PFSK-1 (cell line): ENCODE data around the gene CCNG2.

ENCODE experiments used
- FOXP2 ChIP-seq: optimal IDR thresholded peaks from 2 replicates; pipeline ENCODE3; 2011; ENCODE audit warnings: borderline replicate concordance, control low read depth, inconsistent platforms; ENCODE audit not compliant: insufficient read depth; ENCODE audit errors: extremely low read length, extremely low read depth
- POLR2AphosphoS5 ChIP-seq: IDR thresholded peaks from 2 replicates; pipeline ENCODE4 v1.6.1; 2012; ENCODE audit warnings: low read depth, mild to moderate bottlenecking, control low read depth, low read length, moderate library complexity
- SIN3A ChIP-seq: IDR thresholded peaks from 2 replicates; pipeline ENCODE4 v1.6.1; 2012; ENCODE audit warnings: mild to moderate bottlenecking, low read length, moderate library complexity, borderline replicate concordance; ENCODE audit not compliant: insufficient read depth
- TAF1 ChIP-seq: IDR thresholded peaks from 2 replicates; pipeline ENCODE4 v1.6.1; 2012; ENCODE audit warnings: low read length, control low read depth, borderline replicate concordance; ENCODE audit not compliant: insufficient read depth
- TF ChIP-seq, protein P1 (sequence below), 2 experiments: IDR thresholded peaks; 2 replicates each; pipeline versions ENCODE4 v1.6.1 to v1.8.0; 2011 to 2012; ENCODE audit warnings: low read depth in 2 of 2, low read length in 2 of 2, control low read depth in 1 of 2, inconsistent platforms in 1 of 2, mild to moderate bottlenecking in 1 of 2, moderate library complexity in 1 of 2; ENCODE audit not compliant: insufficient read depth in 1 of 2

The CCNG2 gene

DNA sequence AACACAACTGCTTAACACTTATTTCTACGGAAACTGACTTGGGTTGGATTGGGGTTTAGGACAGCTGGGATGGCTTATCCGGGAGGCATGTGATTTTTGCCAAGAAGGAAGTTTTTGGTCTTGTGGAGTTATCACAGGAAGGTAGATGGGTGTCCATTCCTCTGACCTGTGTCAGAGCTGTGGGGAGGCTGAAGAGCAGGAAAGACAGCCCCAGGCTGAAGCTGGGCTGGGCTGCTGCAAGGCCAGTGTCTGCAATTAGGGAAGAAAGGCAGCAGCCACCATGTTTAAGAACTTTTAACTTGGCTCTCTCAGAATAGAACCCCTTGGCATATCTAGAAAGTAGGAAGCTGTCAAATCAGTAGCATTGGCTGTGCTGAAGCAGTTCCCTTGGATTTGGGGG, 42.3 kb downstream of the CCNG2 start:
- no peak for TF ChIP-seq SIN3A
- TF ChIP-seq POLR2AphosphoS5, result no peak

DNA sequence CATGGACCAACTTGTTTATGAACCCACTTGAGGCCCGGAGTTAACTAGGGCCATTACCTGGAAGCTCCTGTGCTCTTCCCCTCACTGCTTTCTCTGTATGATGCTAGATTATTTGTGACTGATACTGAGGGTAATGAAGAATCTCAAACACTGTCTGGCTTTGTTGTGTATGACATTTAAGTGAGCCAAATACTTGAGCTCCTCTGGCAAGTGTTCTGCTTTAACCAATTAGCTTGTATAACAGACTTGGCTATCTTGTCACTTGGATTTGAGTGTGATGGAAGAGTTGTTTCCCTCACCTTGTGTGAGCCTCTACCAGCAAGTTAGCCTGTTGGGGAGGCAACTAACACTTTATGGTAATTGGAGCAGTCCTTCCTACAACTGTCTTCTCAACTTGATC, 42.7 kb downstream of the CCNG2 start:
- TF ChIP-seq POLR2AphosphoS5 (no peak), FOXP2 (no peak), SIN3A (no peak), TAF1 (no peak)
- TF ChIP-seq, protein P1, sequence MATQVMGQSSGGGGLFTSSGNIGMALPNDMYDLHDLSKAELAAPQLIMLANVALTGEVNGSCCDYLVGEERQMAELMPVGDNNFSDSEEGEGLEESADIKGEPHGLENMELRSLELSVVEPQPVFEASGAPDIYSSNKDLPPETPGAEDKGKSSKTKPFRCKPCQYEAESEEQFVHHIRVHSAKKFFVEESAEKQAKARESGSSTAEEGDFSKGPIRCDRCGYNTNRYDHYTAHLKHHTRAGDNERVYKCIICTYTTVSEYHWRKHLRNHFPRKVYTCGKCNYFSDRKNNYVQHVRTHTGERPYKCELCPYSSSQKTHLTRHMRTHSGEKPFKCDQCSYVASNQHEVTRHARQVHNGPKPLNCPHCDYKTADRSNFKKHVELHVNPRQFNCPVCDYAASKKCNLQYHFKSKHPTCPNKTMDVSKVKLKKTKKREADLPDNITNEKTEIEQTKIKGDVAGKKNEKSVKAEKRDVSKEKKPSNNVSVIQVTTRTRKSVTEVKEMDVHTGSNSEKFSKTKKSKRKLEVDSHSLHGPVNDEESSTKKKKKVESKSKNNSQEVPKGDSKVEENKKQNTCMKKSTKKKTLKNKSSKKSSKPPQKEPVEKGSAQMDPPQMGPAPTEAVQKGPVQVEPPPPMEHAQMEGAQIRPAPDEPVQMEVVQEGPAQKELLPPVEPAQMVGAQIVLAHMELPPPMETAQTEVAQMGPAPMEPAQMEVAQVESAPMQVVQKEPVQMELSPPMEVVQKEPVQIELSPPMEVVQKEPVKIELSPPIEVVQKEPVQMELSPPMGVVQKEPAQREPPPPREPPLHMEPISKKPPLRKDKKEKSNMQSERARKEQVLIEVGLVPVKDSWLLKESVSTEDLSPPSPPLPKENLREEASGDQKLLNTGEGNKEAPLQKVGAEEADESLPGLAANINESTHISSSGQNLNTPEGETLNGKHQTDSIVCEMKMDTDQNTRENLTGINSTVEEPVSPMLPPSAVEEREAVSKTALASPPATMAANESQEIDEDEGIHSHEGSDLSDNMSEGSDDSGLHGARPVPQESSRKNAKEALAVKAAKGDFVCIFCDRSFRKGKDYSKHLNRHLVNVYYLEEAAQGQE (IDR thresholded peaks at IDR 0.05; ENCODE audit: insufficient read depth in 1 of 2, low read depth in 2 of 2, low read length in 2 of 2), result no peak

DNA sequence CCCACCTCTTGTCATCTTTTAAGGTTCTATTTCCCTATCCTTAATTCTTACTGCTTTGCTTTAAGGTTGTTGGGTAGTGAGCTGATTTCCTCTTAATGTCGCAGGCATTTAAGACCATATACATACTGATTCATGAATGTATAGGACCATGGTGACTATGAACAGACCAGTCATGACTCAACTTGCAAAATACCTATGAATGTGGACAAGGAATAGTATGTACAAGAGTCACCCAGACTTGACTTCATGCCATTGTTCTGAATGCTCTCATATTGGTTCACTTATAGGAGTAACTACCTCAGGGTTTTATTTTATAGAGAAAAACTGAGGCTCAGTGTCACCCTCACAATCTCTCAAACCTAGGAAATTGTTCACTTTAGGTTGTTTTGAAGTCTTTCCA, 44.3 kb downstream of the CCNG2 start:
- TF ChIP-seq, protein P1 (IDR thresholded peaks at IDR 0.05; ENCODE audit: insufficient read depth in 1 of 2, low read depth in 2 of 2, low read length in 2 of 2), result no peak
- TF ChIP-seq POLR2AphosphoS5 (no peak), TAF1 (no peak), FOXP2 (no peak)

DNA sequence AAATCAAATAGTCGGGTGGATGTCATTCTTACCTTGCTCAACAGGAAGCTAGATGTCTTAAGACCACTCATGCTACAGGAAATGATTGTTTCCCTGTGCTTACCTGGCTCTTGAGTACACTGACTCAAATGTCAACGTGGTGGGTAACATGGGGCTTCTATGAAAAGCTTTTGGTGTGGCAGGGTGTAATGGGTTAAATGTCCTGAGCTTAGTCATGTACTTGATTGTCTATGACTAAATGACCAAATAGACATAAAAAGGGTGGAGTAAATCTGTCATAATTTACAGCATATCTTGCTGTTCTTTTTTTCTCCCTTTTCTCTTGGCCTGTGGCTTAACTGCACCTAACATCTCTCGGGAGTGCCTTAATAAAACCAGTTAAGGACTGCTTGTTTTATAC, 44.9 kb downstream of the CCNG2 start:
- TF ChIP-seq SIN3A (no peak), FOXP2 (no peak), POLR2AphosphoS5 (no peak), TAF1 (no peak)
- TF ChIP-seq, protein P1 (IDR thresholded peaks at IDR 0.05; ENCODE audit: insufficient read depth in 1 of 2, low read depth in 2 of 2, low read length in 2 of 2), result no peak

DNA sequence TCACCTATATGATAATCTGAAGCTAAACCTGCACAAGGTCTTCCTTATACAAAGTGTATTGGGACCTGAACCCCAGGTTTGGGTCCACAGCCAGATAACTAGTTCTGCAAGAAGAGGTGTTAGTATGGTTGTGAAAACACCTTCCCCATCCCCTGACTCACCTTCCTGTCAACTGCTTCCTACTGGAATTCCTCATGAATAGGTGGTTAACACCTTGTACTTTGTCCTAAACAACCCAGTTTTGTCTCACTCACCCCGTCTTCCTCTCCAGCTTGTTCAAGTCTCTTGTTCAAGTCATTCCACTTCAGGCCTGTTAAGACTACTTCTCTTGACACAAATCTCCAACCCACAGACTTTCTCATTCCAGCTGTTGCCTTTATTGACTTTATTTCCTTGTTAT, 45.5 kb downstream of the CCNG2 start:
- no peak for TF ChIP-seq SIN3A
- TF ChIP-seq, protein P1 (IDR thresholded peaks at IDR 0.05; ENCODE audit: insufficient read depth in 1 of 2, low read depth in 2 of 2, low read length in 2 of 2), result no peak
- no peak for TF ChIP-seq TAF1
- TF ChIP-seq FOXP2, result no peak
- TF ChIP-seq POLR2AphosphoS5, result no peak
